Cardiac muscle cell (in vitro differentiated cells and primary cell): ENCODE results near the gene ZNF32. TPM values are rescaled to one million over a fixed set of nuclear protein-coding genes. Genes with fewer than 3 reads are reported as not detected.

Experiments used
- DNase-seq, 2 donors: peaks; one replicate each; pipeline versions ENCODE4 v3.0.0 to v3.0.0-alpha.2; 2010 to 2017; ENCODE audit warnings: low read depth in 1 of 2, low spot score in 1 of 2
- H3K27ac ChIP-seq: fragments of 200-600 bp; sonication (generic); 2 replicates; pipeline ENCODE4 v1.5.1; 2016
- H3K27me3 ChIP-seq: fragments of 200-600 bp; sonication (generic); 2 replicates; pipeline ENCODE4 v1.6.0; 2016; ENCODE audit warnings: control low read depth
- H3K36me3 ChIP-seq: fragments of 200-600 bp; sonication (generic); 2 replicates; pipeline ENCODE4 v1.5.1; 2016; ENCODE audit warnings: control low read depth
- H3K4me1 ChIP-seq: fragments of 200-600 bp; sonication (generic); 2 replicates; pipeline ENCODE4 v1.8.1; 2017; ENCODE audit warnings: low read depth, mild to moderate bottlenecking, mixed run types
- H3K4me3 ChIP-seq: fragments of 200-600 bp; sonication (generic); 2 replicates; pipeline ENCODE4 v1.5.1; 2016; ENCODE audit warnings: mild to moderate bottlenecking
- H3K9me3 ChIP-seq: fragments of 200-600 bp; sonication (generic); 2 replicates; pipeline ENCODE4 v1.5.1; 2017; ENCODE audit warnings: low read depth, mild to moderate bottlenecking, control low read depth
- CTCF ChIP-seq: IDR thresholded peaks from 2 replicates; pipeline ENCODE4 v1.5.1; 2012; ENCODE audit warnings: low read depth, mild to moderate bottlenecking, low read length
- polyA plus RNA-seq: library from polyadenylated mRNA; unstranded; fragments of >200 nt; fragmentation: Nextera tagmentation; extraction: Ambion mirVana; gene quantifications from 2 replicates; pipeline ENCODE4 v1.2.1, GENCODE V29; 2016
- total RNA-seq: library from RNA; depleted of rRNA; stranded (reverse); fragments of >200 nt; gene quantifications from 2 replicates; pipeline ENCODE4 v1.2.3, GENCODE V29; 2016

Gene ZNF32
- total and polyA plus RNA-seq, 2 experiments from 2014 or later: 32.0 to 55.7 TPM

GRCh38 chr10:43595739-43596298 is 52.9 kb downstream of the ZNF32 start:
- Histone ChIP-seq H3K9me3 (no peaks in the 10 kb centered on the region), H3K4me3 (no peak overlapping the region), H3K27me3 (no peaks in the 10 kb centered on the region), H3K27ac (no peak overlapping the region), H3K36me3 (no peaks in the 10 kb centered on the region), H3K4me1 (no peaks in the 10 kb centered on the region)
- no peak for TF ChIP-seq CTCF
- DNase-seq: no peak

- Histone ChIP-seq H3K4me1 (no peaks in the 10 kb centered on the region), H3K4me3 (no peak overlapping the region), H3K9me3 (no peaks in the 10 kb centered on the region), H3K36me3 (no peaks in the 10 kb centered on the region), H3K27ac (no peak overlapping the region), H3K27me3 (no peaks in the 10 kb centered on the region)
- no peak for TF ChIP-seq CTCF
- DNase-seq: peak in 1 of 2 donors; percentile 64
Observed at GRCh38 chr10:43594944-43595589, 53.6 kb downstream of the ZNF32 start.

Other genes starting within 250 kb of the ZNF32 start
- gene HNRNPF, start 239.7 kb downstream of the ZNF32 start, total RNA-seq: 180 and 189 TPM in 2 replicates
- gene HNRNPF, start 239.7 kb downstream of the ZNF32 start, polyA plus RNA-seq: 111 and 130 TPM in 2 replicates
- gene ZNF487, start 211.8 kb downstream of the ZNF32 start, total RNA-seq: 8.8 and 9.0 TPM in 2 replicates
- gene ZNF487, start 211.8 kb downstream of the ZNF32 start, polyA plus RNA-seq: 5.3 and 6.0 TPM in 2 replicates
- 2.5 and 6.1 TPM in 2 replicates for gene ZNF239, start 74.3 kb downstream of the ZNF32 start, total RNA-seq
- gene ZNF239, start 74.3 kb downstream of the ZNF32 start, polyA plus RNA-seq: 2.8 and 5.0 TPM in 2 replicates
- 2.2 and 2.5 TPM in 2 replicates for gene ZNF485, start 42.4 kb downstream of the ZNF32 start, total RNA-seq
- 1.0 and 3.5 TPM in 2 replicates for gene ZNF485, start 42.4 kb downstream of the ZNF32 start, polyA plus RNA-seq